Measurements from ENCODE around the gene CCDC172.

- TF ChIP-seq, protein P1, sequence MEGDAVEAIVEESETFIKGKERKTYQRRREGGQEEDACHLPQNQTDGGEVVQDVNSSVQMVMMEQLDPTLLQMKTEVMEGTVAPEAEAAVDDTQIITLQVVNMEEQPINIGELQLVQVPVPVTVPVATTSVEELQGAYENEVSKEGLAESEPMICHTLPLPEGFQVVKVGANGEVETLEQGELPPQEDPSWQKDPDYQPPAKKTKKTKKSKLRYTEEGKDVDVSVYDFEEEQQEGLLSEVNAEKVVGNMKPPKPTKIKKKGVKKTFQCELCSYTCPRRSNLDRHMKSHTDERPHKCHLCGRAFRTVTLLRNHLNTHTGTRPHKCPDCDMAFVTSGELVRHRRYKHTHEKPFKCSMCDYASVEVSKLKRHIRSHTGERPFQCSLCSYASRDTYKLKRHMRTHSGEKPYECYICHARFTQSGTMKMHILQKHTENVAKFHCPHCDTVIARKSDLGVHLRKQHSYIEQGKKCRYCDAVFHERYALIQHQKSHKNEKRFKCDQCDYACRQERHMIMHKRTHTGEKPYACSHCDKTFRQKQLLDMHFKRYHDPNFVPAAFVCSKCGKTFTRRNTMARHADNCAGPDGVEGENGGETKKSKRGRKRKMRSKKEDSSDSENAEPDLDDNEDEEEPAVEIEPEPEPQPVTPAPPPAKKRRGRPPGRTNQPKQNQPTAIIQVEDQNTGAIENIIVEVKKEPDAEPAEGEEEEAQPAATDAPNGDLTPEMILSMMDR (conservative IDR thresholded peaks at IDR 0.05) = no peak
- TF ChIP-seq EZH2 (IDR thresholded peaks at IDR 0.05; ENCODE audit: low read depth) = no peak
Observed at GRCh38 chr10:116278846-116279245, 45.4 kb upstream of the CCDC172 start.

Data from PC-9 (cell line).